Measurements from ENCODE around the gene TULP4.
"Not testable (repeated sequence)": the region's sequence is repeated elsewhere in the genome, so short reads cannot be mapped to it uniquely, and the experiment has no call there.

The TULP4 gene

DNA sequence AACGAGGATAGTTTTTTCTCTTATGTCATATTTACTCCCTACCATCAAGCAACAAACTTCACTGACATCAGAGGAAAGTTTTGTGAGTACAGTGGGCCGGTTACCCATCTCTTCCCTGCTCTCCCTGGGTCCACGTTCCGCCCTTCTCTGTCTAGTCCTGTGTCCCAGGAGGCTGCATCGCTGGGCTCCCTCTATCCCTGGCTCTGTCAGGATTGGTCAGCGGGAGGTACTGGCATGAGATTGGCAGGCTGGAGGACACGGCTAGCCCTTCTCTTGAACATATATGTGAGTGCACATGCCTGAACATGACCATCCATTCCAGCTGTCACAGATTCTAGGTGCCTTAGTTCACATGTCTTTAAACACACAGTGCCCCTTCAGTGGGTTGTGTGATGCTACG is 217.4 kb downstream of the TULP4 start:
- no peak for DNase-seq (ENCODE audit: low read depth in 3 of 3)

DNA sequence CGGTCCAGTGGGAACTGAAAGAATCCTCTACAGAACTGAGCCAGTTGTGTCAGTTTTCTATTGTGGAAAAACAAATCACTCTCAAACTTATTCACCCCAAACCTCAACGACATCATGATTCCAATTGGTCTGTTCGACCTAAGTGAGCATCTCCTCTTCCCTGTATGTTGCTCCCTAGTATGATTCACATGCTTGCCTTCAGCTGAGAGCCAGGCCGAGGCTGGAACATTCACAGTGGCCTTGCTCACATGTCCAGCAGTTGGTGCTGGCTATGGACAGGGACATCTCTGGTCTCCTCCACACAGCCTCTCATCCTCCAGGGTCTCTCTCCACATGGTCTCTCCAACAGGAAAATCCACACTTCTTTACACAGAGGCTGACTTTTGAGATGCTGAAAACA is 219.3 kb downstream of the TULP4 start:
- no peak for DNase-seq (ENCODE audit: low read depth in 3 of 3)

DNA sequence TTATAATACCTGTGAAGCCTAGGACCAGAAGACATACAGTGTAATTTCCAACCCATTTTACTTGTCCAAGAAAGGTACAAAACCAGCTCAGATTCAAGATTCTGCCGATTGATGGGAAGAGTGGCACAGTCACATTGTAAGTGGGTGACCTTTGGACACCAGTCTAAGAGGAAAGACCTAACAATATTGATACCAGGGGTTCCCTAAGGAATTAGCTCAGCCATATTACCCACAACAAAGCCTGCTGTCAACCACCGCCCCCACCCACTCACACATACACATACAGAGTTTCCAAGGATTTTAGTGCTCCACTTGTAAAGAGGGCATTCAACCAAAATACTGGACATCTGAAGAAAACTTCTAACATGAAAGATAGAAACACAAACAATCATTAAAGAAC is 219.7 kb downstream of the TULP4 start:
- no peak for DNase-seq (ENCODE audit: low read depth in 3 of 3)

DNA sequence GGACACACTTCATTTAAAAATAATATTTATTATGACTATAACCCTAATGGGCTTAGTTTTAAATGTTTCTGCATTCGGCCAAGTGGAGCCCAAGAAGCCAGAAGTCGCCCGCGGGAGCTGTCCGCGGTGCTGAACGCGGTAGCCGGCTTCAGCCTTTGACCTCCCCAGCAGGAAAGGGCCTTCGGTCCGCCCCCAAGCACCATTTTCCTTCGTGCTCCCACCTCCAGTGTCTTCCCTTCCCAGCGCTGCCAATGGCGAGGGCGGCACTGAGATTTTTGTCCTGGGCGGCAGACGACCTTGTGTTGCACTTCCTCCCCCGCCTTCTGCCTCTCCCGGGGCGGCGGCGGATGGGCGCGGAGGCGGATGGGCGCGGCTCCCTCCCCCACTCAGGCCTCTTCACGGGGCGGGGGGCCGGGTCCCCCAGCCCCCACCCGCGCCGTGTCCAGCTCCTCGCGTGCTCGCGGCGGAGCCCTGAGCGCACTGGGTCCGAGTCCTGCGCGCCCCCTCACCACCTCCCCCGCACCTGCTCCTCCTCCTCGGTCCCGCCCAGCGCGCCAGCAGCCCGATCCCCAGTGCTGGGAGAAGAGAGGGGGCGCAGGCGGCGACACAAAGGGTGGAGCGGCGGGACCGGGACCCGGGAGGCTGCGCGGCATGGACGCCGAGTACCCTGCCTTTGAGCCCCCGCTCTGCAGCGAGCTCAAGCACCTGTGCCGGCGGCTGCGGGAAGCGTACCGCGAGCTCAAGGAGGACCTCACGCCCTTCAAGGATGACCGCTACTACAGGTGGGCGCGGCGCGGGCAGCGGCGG is 224.0 kb downstream of the TULP4 start:
- peak in 1 of 3 donors; percentile 66 for DNase-seq (ENCODE audit: low read depth in 3 of 3)

DNA sequence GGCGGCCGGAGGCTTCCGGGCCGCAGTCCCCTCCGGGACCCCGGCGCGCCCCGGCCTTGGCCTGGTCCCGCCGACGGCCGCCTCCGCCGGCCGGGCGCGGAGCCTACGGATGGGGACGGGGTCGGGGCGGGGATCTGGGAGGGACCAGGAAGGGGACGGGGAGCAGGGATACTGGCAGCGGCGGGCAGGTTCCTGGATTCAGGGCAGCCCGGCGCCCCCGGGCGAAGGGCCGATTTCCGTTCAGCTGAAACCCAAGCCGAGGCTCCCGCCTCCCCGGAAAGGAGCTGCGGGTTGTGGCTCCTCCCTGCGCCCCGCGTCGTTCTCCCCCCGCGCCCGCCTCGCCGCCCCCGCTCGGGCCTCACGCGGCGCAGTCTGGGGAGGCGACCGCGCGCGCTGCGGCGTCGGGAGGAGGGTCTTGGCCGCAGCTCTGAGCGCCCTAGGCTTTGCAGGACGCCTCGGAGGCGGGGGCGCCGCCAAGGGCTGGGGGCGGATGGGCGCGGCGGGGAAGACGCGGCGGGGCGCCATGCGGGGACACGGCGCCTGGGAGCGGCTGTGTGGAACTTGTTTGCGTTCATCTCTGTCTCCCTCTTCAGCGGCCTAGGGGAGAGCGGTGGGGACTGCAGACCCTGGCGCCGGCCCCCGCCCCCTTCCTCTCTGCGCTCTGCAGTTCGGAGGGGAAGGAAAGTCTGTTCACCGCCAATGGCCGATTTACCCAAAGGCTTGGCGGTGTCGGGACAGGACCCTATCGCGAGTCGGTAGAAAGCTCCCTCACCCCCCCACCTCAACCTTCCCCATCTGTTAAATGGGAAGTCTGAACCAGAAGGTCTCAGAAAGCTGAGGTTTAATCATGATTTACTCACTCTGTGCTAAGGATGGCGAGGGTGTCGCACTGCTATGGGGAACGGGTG is 224.9 kb downstream of the TULP4 start:
- DNase-seq (ENCODE audit: low read depth in 3 of 3): no peak

DNA sequence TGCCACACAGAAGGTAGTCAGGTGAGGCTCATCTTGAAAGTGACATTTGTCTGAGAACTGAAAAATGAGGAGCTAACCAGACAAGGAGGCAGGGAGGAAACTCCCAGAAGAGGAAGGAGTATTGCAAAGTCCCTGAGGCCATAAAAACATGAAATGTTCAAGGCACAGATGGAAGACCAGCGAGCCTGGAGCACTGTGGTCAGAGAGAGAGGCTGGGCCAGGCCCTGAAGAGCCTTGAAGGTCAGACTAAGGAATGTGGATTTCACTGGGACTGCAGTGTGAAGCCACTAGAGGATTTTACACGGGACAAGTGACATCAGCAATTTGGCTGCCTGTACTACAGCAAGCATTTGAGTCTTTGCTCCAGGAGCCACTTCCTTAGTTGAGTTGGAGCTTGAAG is 226.5 kb downstream of the TULP4 start:
- no peak for DNase-seq (ENCODE audit: low read depth in 3 of 3)

DNA sequence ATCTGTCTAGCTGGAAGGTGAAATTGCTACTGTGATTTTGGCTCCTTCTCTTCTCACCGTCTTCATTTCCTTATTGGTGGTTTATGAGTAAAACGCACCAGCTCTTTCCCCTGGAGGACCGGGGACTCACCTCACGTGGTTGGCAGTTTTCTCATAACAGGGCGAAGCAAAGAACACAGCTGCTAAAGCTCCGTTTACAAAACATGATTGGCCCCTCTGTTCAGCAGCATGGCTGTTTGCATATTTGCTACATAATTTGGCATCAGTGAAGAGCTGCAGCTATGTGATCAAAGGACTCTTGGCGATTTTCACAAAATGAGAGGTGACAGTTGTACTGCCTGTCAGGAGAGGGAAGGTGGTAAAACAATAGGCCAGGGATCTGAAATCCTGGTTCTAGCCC is 227.1 kb downstream of the TULP4 start:
- DNase-seq (ENCODE audit: low read depth in 3 of 3): no peak

DNA sequence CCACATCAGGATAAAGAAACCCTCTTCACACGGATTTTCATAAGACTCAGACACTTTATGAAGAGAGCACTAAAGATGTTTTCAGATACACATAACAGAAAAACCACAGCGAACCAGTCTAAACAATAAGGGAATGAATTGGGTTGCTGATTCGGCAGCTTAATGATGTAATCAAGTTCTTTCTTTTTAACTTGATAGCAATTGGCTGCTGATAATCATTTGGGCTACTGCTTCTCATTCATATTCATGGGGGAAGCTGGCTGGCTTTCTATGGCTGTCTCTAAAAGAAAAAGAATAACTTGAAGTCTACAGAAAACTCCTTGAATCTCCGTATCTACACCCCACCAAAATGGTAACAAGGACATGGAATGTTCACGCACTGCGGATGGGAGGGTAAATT is 227.6 kb downstream of the TULP4 start:
- no peak for DNase-seq (ENCODE audit: low read depth in 3 of 3)

DNA sequence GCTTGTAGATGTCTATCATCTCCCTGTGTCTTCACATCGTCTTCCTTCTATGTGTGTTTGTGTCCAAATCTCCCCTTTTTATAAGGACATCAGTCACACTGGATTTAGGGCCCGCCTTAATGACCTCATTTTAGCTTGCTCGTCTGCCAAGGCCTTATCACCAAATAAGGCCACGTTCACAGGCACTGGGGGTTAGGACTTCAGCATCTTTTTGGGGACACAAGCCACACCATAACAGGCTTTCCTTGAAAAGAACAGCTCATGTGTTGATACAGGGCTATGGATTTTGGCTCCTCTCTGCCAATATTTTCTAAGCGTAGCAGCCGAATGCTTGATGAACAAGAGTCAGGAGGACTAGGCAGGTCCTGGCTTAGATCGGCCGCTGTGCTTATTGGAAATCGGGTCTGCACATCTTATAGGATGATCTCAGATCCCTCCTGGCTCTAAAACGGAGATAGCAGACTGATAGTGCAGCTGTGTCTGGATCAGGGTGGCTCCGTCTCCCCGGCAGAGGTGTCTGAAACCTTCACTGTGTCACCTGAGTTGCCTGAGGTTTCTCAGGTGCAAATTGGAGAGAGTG is 231.4 kb downstream of the TULP4 start:
- no peak for DNase-seq (ENCODE audit: low read depth in 3 of 3)

DNA sequence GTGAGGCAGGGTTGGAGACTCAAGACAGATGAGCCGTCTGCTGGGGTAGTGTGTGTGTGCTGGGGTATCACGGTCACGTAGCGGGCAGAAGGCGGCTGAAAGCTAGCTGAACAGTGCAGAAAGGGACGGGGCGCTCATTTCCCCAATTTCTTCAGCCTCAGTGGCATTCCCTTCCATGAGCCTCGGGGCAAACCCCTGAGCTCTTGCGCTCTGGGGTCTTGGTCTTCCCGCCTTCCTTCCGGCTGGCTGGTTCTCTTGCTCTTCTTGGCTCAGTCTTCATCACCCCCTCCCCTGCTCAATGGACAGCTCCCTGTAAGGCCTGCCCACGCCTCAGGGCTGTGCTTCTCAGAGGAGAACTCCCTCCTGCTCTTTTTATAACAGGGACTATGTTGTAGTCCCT is 232.2 kb downstream of the TULP4 start:
- DNase-seq (ENCODE audit: low read depth in 3 of 3): no peak

DNA sequence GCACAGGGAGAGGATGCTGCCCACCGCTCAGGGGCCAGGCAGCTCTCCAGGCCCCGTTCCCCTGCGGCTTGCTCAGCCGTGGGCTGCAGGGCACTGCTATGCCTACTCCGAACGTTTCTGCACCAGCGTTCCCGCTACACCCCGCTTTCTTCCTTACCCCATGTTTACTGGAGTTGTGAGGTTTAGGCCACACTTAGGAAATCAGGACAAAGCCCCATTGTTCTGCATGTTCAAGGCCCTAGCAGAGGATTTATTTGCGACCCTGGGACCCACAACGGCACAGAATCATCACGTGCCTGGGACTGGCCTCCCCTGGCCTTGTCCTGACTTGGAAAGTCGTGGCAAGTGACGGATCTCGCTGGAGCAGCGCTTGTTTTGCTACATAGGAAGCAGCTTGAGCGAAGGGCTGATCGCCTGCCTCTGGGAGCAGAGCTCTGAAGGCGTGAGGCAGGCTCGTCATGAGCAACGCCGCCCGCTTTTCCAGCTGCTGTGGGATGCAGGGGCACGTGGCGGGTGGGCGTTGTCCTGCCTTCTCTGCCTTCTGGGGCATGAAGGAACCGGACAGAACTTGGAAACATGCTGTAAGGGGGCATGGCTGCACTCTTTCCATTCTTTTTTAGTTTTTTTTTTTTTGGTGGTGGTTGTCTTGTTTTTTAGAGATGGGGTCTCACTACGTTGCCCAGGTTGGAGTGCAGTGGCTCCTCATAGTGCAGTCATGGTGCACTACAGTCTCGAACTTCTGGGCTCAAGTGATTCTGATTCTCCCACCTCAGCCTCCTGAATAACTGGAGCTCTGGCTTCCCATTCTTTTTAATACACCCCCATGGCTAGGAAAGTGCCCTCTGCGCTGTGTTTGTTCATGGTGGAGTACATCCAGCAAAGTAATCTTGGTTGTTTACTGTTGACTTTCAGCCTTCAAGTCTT is 233.0 kb downstream of the TULP4 start:
- no peak for DNase-seq (ENCODE audit: low read depth in 3 of 3)

DNA sequence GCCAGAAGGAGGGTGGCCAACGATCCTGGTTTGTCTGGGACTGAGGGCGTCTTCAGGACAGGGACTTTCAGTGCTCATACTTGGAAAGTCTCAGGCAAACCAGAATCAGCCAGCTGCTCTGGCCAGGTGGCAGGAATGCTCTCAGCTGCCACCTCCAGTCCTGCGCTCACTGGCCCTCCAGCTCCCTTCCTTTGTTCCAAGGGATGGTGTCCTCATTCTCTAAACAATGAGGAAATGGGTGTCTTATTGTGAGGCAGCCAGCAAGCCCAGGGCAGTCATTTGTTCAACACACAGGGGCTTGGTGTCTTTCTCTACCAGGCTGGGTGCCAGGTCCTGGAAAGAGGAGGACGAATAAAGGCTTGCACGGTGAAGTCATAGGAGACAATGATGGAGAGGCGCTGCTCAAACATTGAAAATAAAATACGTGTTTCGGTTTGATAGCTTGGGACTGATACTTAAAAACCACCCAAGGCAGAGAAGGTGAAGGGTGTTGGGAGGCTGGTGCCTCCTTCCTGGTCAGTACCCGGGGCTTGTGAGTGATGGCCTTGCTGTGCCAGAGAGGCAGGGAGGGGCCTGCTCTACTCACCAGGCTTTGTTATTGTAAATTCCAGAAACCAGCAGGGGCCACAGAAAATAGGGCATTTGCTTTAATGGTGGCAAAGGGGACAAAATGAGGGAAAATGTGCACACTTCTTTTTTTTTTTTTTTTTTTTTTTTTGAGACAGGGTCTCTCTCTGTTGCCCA is 236.3 kb downstream of the TULP4 start:
- DNase-seq (ENCODE audit: low read depth in 3 of 3): no peak

DNA sequence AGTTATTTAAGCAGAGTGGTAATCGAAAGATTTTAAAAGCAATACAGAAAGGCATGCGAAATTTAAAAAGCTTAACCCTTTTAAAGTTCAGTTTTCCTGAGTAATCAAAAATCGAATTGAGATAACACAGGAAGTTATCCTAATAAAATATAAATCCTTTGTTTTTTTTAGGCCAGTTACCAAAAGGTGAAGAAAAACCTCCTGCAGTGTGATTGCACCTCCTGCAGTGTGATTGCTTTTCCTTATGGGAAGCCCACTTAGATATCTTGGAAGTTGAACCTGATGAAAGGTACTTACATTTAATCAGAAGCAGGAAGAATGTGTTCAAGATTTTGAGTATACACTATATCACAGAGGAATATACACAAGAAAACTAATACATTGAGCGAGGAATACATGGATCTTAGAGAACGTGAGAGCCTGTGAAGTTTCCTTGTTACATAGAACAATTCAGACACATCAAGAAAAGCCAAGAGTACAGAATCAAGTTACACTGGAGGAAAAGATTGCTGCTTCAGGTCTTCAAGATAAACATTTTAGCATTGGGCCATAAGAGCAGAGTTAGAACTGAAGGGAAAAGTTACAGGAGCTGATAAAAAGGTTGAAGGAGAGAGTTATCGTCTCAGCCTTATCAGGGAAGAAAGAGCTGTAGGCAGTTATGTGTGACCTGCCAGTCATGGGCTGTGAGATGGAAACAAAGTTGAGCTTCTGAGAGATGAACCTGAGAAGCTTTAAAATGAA is 240.0 kb downstream of the TULP4 start:
- DNase-seq (ENCODE audit: low read depth in 3 of 3): no peak

DNA sequence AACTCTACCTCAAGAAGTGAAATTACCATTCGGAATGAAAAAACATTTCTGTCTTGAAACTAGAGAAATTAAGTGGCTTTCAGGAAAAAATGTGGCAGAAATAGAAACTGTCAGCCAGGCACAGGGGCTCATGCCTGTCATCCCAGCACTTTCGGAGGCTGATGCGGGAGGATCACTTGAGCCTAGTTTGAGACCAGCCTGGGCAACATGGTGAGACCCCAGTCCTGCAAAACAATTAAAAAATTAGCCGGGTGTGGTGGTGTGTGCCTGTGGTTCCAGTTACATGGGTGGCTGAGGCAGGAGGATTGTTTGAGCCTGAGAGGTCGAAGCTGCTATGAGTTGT is 240.5 kb downstream of the TULP4 start:
- no peak for DNase-seq (ENCODE audit: low read depth in 3 of 3)

DNA sequence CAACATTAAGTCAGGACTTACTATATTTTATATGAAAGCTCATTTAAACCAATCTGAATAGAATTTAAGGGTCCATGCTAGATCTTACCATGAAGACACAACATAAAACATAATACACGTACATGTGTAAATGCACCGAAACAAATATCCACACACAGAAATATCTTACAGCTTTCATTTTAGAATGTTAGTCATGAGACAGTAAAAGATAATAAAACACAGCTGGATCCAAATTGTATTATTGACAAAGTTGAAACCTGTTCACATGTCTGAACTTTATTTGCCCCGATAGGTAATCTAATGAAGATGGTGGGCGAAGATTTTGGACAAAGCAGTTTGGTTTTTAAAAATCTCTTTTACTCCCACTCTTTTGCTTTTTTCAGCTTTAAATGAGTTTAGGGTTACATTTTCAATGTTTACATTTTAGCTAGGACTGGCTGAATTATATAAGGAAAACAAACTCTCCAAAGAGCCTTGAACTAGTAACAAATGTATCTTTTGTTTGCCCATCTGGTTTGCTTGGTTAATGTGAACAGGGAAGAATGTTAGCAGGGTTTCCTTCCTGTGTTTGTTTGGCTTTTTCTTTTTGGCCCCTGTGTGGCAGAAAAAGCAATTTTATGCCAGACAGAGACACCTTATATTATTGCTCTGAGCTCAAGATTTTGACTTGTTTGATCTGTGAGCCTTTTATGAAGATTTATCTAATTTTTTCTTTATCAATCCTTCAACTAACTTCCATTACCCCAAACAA is 242.5 kb downstream of the TULP4 start:
- DNase-seq (ENCODE audit: low read depth in 3 of 3): no peak

DNA sequence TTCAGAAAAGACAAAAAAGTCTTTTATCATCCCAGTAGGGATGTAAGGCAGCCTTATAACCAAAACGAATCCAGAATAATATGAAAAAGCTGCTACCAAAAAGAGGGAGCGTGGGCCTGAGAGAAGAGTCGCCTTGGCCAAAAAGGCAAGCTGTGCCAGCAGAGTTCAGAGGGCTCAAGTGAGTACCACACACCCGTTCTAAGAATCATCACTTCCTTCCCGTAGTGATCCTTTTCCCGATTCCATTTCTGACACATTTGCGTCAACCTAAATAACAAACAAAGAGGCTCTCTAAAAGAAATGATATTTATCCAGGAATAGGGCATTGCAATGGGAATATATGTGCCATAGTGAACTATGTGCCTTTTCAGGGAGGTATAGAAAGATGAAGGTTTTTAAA is 243.8 kb downstream of the TULP4 start:
- no peak for DNase-seq (ENCODE audit: low read depth in 3 of 3)

DNA sequence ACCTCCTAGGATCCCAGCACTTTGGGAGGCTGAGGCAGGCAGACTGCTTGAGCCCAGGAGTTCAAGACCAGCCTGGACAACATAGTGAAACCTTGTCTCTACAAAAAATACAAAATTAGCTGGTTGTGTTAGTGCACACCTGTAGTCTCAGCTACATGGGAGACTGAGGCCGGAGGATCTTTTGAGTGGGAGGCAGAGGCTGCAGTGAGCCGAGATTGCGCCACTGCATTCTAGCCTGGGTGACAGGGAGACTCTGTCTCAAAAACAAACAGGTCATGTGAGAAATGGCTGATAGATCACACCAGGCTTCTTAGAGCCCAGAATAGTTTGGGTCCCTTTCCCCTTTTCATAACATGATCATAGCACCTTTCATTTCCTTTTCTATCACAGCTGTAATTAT is 244.8 kb downstream of the TULP4 start:
- not testable (repeated sequence) for DNase-seq (ENCODE audit: low read depth in 3 of 3)

DNA sequence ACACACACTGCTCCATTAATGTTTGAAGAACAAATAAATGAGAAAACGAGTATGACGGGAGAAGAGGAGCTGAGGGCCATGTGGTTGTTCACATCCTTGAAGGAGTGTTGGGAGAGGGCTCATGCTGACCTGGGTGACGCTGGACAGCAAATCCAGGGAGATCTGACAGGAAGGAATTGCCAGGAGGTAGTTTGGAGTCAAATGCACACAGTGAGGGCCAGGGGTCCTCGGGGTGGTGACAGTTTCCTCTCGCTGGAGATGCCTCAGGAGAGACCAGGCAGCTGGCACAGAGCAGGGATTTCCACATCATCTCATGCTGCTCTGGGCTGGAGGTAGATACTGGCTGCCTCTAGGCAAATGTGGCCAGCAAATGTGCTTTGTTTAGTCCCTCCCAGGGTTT is 245.7 kb downstream of the TULP4 start:
- DNase-seq (ENCODE audit: low read depth in 3 of 3): no peak

Data from stimulated activated CD4-positive, alpha-beta T cell treated with anti-CD3 and anti-CD28 coated beads, TNF-alpha, amount 100 ng/mL, for 48 hours (primary cell).